ENCODE results near the gene RNF13. TPM values are rescaled to one million over a fixed set of nuclear protein-coding genes. Genes with fewer than 3 reads are reported as not detected.

Gene RNF13
- total RNA-seq, 1 experiment from 2014 or later: 28.9 TPM

GRCh38 chr3:149815321-149815720 lies 2.3 kb downstream of the RNF13 start:
- Mint-ChIP-seq H3K4me1 (peaks cover 61% of the 10 kb centered on the region), H3K9me3 (no peaks in the 10 kb centered on the region), H3K4me3 (peak overlapping the region; percentile 95), H3K36me3 (no peaks in the 10 kb centered on the region), H3K27ac (no peak overlapping the region), H3K27me3 (ENCODE audit: low read depth) (no peaks in the 10 kb centered on the region)
- CTCF ChIA-PET: interaction anchor here (1.9 kb wide), 1 partner anchor 44 kb away, joined by 6 read pairs; no protein-coding TSS in a partner anchor
- POLR2A ChIA-PET: no interaction called here
- TF ChIP-seq ZMAT4 (CRISPR knock-in tag; IDR thresholded peaks at IDR 0.05) (no peak), ATF3 (CRISPR knock-in tag; conservative IDR thresholded peaks at IDR 0.05) (no peak), ZNF423 (CRISPR knock-in tag; IDR thresholded peaks at IDR 0.05) (no peak), JUN (CRISPR knock-in tag; IDR thresholded peaks at IDR 0.05) (no peak), FOXK1 (CRISPR knock-in tag; IDR thresholded peaks at IDR 0.05) (no peak), EMX1 (CRISPR knock-in tag; IDR thresholded peaks at IDR 0.05) (no peak), SMAD3 (CRISPR knock-in tag; IDR thresholded peaks at IDR 0.05; ENCODE audit: borderline replicate concordance) (no peak), ZNF281 (CRISPR knock-in tag; IDR thresholded peaks at IDR 0.05) (no peak), ZNF263 (CRISPR knock-in tag; IDR thresholded peaks at IDR 0.05; ENCODE audit: low read depth) (no peak), ZNF396 (CRISPR knock-in tag; IDR thresholded peaks at IDR 0.05; ENCODE audit: borderline replicate concordance) (no peak), ATF1 (CRISPR knock-in tag; IDR thresholded peaks at IDR 0.05) (no peak)
- no peak for ATAC-seq
- DNase-seq (ENCODE audit: low spot score): no peak

- H3K4me1 Mint-ChIP-seq: peaks cover 61% of the 10 kb centered on the region
- H3K27ac Mint-ChIP-seq: no peak overlapping the region
- POLR2A ChIA-PET: no interaction called here
- CTCF ChIA-PET: interaction anchor here (0.7 kb wide), 1 partner anchor 8 kb away, joined by 6 read pairs; no protein-coding TSS in a partner anchor
- peak; percentile 34; the same call in 1 of the 2 replicates for TF ChIP-seq ZNF121 (CRISPR knock-in tag; IDR thresholded peaks at IDR 0.05)
- no peak for TF ChIP-seq ZNF232 (CRISPR knock-in tag; IDR thresholded peaks at IDR 0.05)
- TF ChIP-seq ARID4B (CRISPR knock-in tag; IDR thresholded peaks at IDR 0.05; ENCODE audit: borderline replicate concordance): no peak
- no peak for TF ChIP-seq AR (CRISPR knock-in tag; IDR thresholded peaks at IDR 0.05)
- no peak for TF ChIP-seq ZNF263 (CRISPR knock-in tag; IDR thresholded peaks at IDR 0.05; ENCODE audit: low read depth)
- TF ChIP-seq ZNF317 (CRISPR knock-in tag; IDR thresholded peaks at IDR 0.05; ENCODE audit: borderline replicate concordance, low read depth): no peak
- DNase-seq (ENCODE audit: low spot score): no peak
- H3K27me3 Mint-ChIP-seq (ENCODE audit: low read depth): no peaks in the 10 kb centered on the region
- H3K4me3 Mint-ChIP-seq: 0 out of 2 replicates have a peak overlapping the region, but pooled peaks have one; percentile 9
- H3K36me3 Mint-ChIP-seq: no peaks in the 10 kb centered on the region
- no peaks in the 10 kb centered on the region for H3K9me3 Mint-ChIP-seq
- no peak for ATAC-seq
Observed at GRCh38 chr3:149815728-149816127, 2.7 kb downstream of the RNF13 start.

Measured in WTC11 (cell line).